Body of pancreas (tissue), 4 donors: ENCODE data around the gene CLDN18.

Source experiments
- CTCF ChIP-seq, 7 experiments: fragments of 450-650 bp in 4 of 7; fragments of 200-600 bp in 3 of 7; sonication (generic) in 3 of 7; IDR thresholded peaks; one replicate each; pipeline ENCODE4 v1.5.1; 2016 to 2019; ENCODE audit warnings: antibody characterized with exemption in 7 of 7
- POLR2A ChIP-seq, 3 donors: fragments of 450-650 bp; IDR thresholded peaks; one replicate each; pipeline ENCODE4 v1.6.1; 2016; ENCODE audit warnings: antibody characterized with exemption in 3 of 3, mild to moderate bottlenecking in 2 of 3

GRCh38 chr3:138027821-138028220, 17.9 kb downstream of the CLDN18 start:
- no peak for TF ChIP-seq CTCF (IDR thresholded peaks at IDR 0.05)
- no peak for TF ChIP-seq POLR2A (IDR thresholded peaks at IDR 0.05)
